ENCODE measurements around the gene ADORA2B. TPM values are rescaled to one million over a fixed set of nuclear protein-coding genes. Genes with fewer than 3 reads are reported as not detected.

Gene ADORA2B
- total RNA-seq, 2 experiments from 2014 or later, result 0.13 to 0.40 TPM

- ChIA-PET POLR2A (no interaction called here), CTCF (interaction anchor here (1.2 kb wide), 1 partner anchor 168 kb away, joined by 3 read pairs; no protein-coding TSS in a partner anchor)
- Mint-ChIP-seq H3K27ac (no peak overlapping the region), H3K4me3 (no peak overlapping the region), H3K27me3 (no peaks in the 10 kb centered on the region), H3K9me3 (no peaks in the 10 kb centered on the region), H3K4me1 (peaks cover 15% of the 10 kb centered on the region), H3K36me3 (ENCODE audit: low read depth) (peaks cover 8% of the 10 kb centered on the region)
- no peak for DNase-seq
Measured at GRCh38 chr17:15996322-15996721, 51.4 kb downstream of the ADORA2B start.

- H3K27ac Mint-ChIP-seq, result no peak overlapping the region
- no peak overlapping the region for H3K4me3 Mint-ChIP-seq
- H3K27me3 Mint-ChIP-seq, result no peaks in the 10 kb centered on the region
- H3K4me1 Mint-ChIP-seq, result peaks cover 29% of the 10 kb centered on the region
- ChIA-PET POLR2A (interaction anchor here (1.3 to 3.3 kb wide), 3 partner anchors 12 to 53 kb away, joined by 3 to 22 read pairs (median 3); partner anchors contain the start of gene ADORA2B), CTCF (interaction anchor here (1.5 to 3.4 kb wide), 4 partner anchors 11 to 169 kb away, joined by 4 to 17 read pairs (median 10); partner anchors contain the start of gene ADORA2B)
- H3K9me3 Mint-ChIP-seq, result no peaks in the 10 kb centered on the region
- DNase-seq, result no peak
- peaks cover 25% of the 10 kb centered on the region for H3K36me3 Mint-ChIP-seq (ENCODE audit: low read depth)
Measured at GRCh38 chr17:15998031-15998562, 53.2 kb downstream of the ADORA2B start.

- Mint-ChIP-seq H3K4me1 (peaks cover 34% of the 10 kb centered on the region), H3K9me3 (no peaks in the 10 kb centered on the region), H3K36me3 (ENCODE audit: low read depth) (peaks cover 38% of the 10 kb centered on the region), H3K4me3 (peak within 1 kb of the TSS; percentile 94), H3K27ac (peak within 1 kb of the TSS; percentile 97), H3K27me3 (no peaks in the 10 kb centered on the region)
- POLR2A ChIA-PET, result interaction anchor here (0.7 to 3.3 kb wide), 12 partner anchors 10 to 381 kb away, joined by 3 to 22 read pairs (median 4); partner anchors contain the start of genes ADORA2B and UBB
- peak; percentile 95 for DNase-seq
- CTCF ChIA-PET, result interaction anchor here (0.7 to 3.4 kb wide), 11 partner anchors 10 to 381 kb away, joined by 3 to 17 read pairs (median 4); partner anchors contain the start of gene ADORA2B
Measured at GRCh38 chr17:15999141-15999973, 54.4 kb downstream of the ADORA2B start, which contains the start of the genes TTC19 and ZSWIM7. Gene TTC19 (plus strand): TSS chr17:15999824. CDS start chr17:15999849, 25 bp downstream. Gene ZSWIM7 (minus strand): TSS chr17:15999704. CDS start chr17:15999594, 110 bp downstream.

GRCh38 chr17:15999974-16000827, 55.3 kb downstream of the ADORA2B start:
- Mint-ChIP-seq H3K27ac (peak overlapping the region; percentile 86), H3K27me3 (no peaks in the 10 kb centered on the region), H3K4me3 (peak overlapping the region; percentile 88), H3K9me3 (no peaks in the 10 kb centered on the region), H3K4me1 (peaks cover 34% of the 10 kb centered on the region), H3K36me3 (ENCODE audit: low read depth) (peaks cover 46% of the 10 kb centered on the region)
- ChIA-PET POLR2A (interaction anchor here (0.7 to 3.3 kb wide), 13 partner anchors 9 to 380 kb away, joined by 3 to 22 read pairs (median 3); partner anchors contain the start of genes ADORA2B and UBB), CTCF (interaction anchor here (1.1 to 3.4 kb wide), 7 partner anchors 9 to 343 kb away, joined by 3 to 17 read pairs (median 5); partner anchors contain the start of gene ADORA2B)
- no peak for DNase-seq

GRCh38 chr17:16001226-16001897, 56.4 kb downstream of the ADORA2B start:
- Mint-ChIP-seq H3K4me3 (peak overlapping the region; percentile 88), H3K4me1 (peaks cover 34% of the 10 kb centered on the region), H3K36me3 (ENCODE audit: low read depth) (peaks cover 58% of the 10 kb centered on the region), H3K27me3 (no peaks in the 10 kb centered on the region), H3K27ac (peak overlapping the region; percentile 86), H3K9me3 (no peaks in the 10 kb centered on the region)
- POLR2A ChIA-PET, result interaction anchor here (0.6 to 3.3 kb wide), 6 partner anchors 8 to 379 kb away, joined by 3 to 22 read pairs (median 3); no protein-coding TSS in a partner anchor
- DNase-seq, result no peak
- CTCF ChIA-PET, result interaction anchor here (0.6 to 1.1 kb wide), 4 partner anchors 10 to 520 kb away, joined by 3 read pairs; no protein-coding TSS in a partner anchor

GRCh38 chr17:16002708-16003260, 57.9 kb downstream of the ADORA2B start:
- Mint-ChIP-seq H3K36me3 (ENCODE audit: low read depth) (peaks cover 71% of the 10 kb centered on the region), H3K27ac (no peak overlapping the region), H3K27me3 (no peaks in the 10 kb centered on the region), H3K4me1 (peaks cover 40% of the 10 kb centered on the region), H3K4me3 (no peak overlapping the region), H3K9me3 (no peaks in the 10 kb centered on the region)
- ChIA-PET CTCF (no interaction called here), POLR2A (no interaction called here)
- no peak for DNase-seq

- H3K4me3 Mint-ChIP-seq, result no peak overlapping the region
- H3K27me3 Mint-ChIP-seq, result no peaks in the 10 kb centered on the region
- DNase-seq, result no peak
- peaks cover 45% of the 10 kb centered on the region for H3K4me1 Mint-ChIP-seq
- peaks cover 82% of the 10 kb centered on the region for H3K36me3 Mint-ChIP-seq (ENCODE audit: low read depth)
- H3K9me3 Mint-ChIP-seq, result no peaks in the 10 kb centered on the region
- ChIA-PET POLR2A (interaction anchor here (1.2 to 1.4 kb wide), 2 partner anchors 10 to 20 kb away, joined by 3 read pairs; no protein-coding TSS in a partner anchor), CTCF (no interaction called here)
- H3K27ac Mint-ChIP-seq, result no peak overlapping the region
Measured at GRCh38 chr17:16003841-16004240, 58.9 kb downstream of the ADORA2B start.

- ChIA-PET CTCF (no interaction called here), POLR2A (no interaction called here)
- H3K27me3 Mint-ChIP-seq, result no peaks in the 10 kb centered on the region
- H3K9me3 Mint-ChIP-seq, result no peaks in the 10 kb centered on the region
- H3K4me3 Mint-ChIP-seq, result no peak overlapping the region
- H3K36me3 Mint-ChIP-seq (ENCODE audit: low read depth), result peaks cover 87% of the 10 kb centered on the region
- H3K4me1 Mint-ChIP-seq, result peaks cover 41% of the 10 kb centered on the region
- H3K27ac Mint-ChIP-seq, result no peak overlapping the region
- DNase-seq, result no peak
Measured at GRCh38 chr17:16005636-16006035, 60.7 kb downstream of the ADORA2B start.

- H3K27ac Mint-ChIP-seq, result no peak overlapping the region
- peaks cover 88% of the 10 kb centered on the region for H3K36me3 Mint-ChIP-seq (ENCODE audit: low read depth)
- H3K27me3 Mint-ChIP-seq, result no peaks in the 10 kb centered on the region
- H3K4me1 Mint-ChIP-seq, result peaks cover 26% of the 10 kb centered on the region
- H3K4me3 Mint-ChIP-seq, result no peak overlapping the region
- H3K9me3 Mint-ChIP-seq, result no peaks in the 10 kb centered on the region
- ChIA-PET CTCF (no interaction called here), POLR2A (no interaction called here)
- DNase-seq, result no peak
Measured at GRCh38 chr17:16007439-16007838, 62.5 kb downstream of the ADORA2B start.

- Mint-ChIP-seq H3K4me3 (no peak overlapping the region), H3K36me3 (ENCODE audit: low read depth) (peaks cover 53% of the 10 kb centered on the region), H3K9me3 (no peaks in the 10 kb centered on the region), H3K4me1 (peaks cover 3% of the 10 kb centered on the region), H3K27me3 (no peaks in the 10 kb centered on the region), H3K27ac (no peak overlapping the region)
- ChIA-PET POLR2A (interaction anchor here (0.9 to 1.6 kb wide), 2 partner anchors 9 to 15 kb away, joined by 3 read pairs; no protein-coding TSS in a partner anchor), CTCF (interaction anchor here (1.1 kb wide), 1 partner anchor 8 kb away, joined by 4 read pairs; no protein-coding TSS in a partner anchor)
- DNase-seq, result no peak
Measured at GRCh38 chr17:16013943-16014407, 69.0 kb downstream of the ADORA2B start.

- Mint-ChIP-seq H3K9me3 (no peaks in the 10 kb centered on the region), H3K36me3 (ENCODE audit: low read depth) (peaks cover 58% of the 10 kb centered on the region), H3K27ac (no peak overlapping the region), H3K27me3 (no peaks in the 10 kb centered on the region), H3K4me1 (peaks cover 3% of the 10 kb centered on the region), H3K4me3 (no peak overlapping the region)
- ChIA-PET POLR2A (no interaction called here), CTCF (no interaction called here)
- no peak for DNase-seq
Measured at GRCh38 chr17:16019347-16019746, 74.4 kb downstream of the ADORA2B start.

All from activated CD4-positive, alpha-beta memory T cell treated with anti-CD3 and anti-CD28 coated beads, Interleukin-2, amount 10 ng/mL, durations not matched to agents 7 days and 5 days (primary cell).